Thymus (tissue), 11 donors: ENCODE results near the gene SPRYD7. TPM values are rescaled to one million over a fixed set of nuclear protein-coding genes. Genes with fewer than 3 reads are reported as not detected.
A peak's percentile ranks its signal among the peaks of the same experiment; 100 is the strongest.
"Not testable (repeated sequence)": the region's sequence is repeated elsewhere in the genome, so short reads cannot be mapped to it uniquely, and the experiment has no call there.

ENCODE experiments used
- DNase-seq, 9 donors: peaks; one replicate each; pipeline ENCODE4 v3.0.0-alpha.2; 2013; ENCODE audit warnings: low spot score in 9 of 9, low read depth in 6 of 9, missing footprints in 1 of 9
- H3K27ac ChIP-seq, 2 donors: one replicate each; pipeline ENCODE4 v1.5.1; 2013; ENCODE audit warnings: control low read depth in 1 of 2, low read depth in 1 of 2, low read length in 1 of 2, mild to moderate bottlenecking in 1 of 2, moderate library complexity in 1 of 2
- H3K27me3 ChIP-seq, 2 donors: one replicate each; pipeline ENCODE4 v1.5.1; 2013; ENCODE audit warnings: low read length in 1 of 2; ENCODE audit not compliant: control insufficient read depth in 2 of 2, insufficient read depth in 1 of 2
- H3K36me3 ChIP-seq, 2 donors: one replicate each; pipeline ENCODE4 v1.5.1; 2013; ENCODE audit warnings: low read length in 1 of 2, mild to moderate bottlenecking in 1 of 2, moderate library complexity in 1 of 2; ENCODE audit not compliant: control insufficient read depth in 2 of 2, insufficient read depth in 2 of 2
- H3K4me1 ChIP-seq, 2 donors: one replicate each; pipeline ENCODE4 v1.5.1; 2013; ENCODE audit warnings: low read length in 2 of 2; ENCODE audit not compliant: control insufficient read depth in 2 of 2, insufficient read depth in 2 of 2
- H3K4me3 ChIP-seq, 2 donors: one replicate each; pipeline ENCODE4 v1.5.1; 2013; ENCODE audit warnings: low read length in 2 of 2, control low read depth in 1 of 2, mild to moderate bottlenecking in 1 of 2
- H3K9me3 ChIP-seq, 2 donors: one replicate each; pipeline ENCODE4 v1.5.1; 2013; ENCODE audit warnings: low read length in 1 of 2, mild to moderate bottlenecking in 1 of 2; ENCODE audit not compliant: control insufficient read depth in 2 of 2, insufficient read depth in 1 of 2
- WGBS: extraction: QIAGEN DNeasy Blood & Tissue Kit; methylation state at CpG from one replicate; pipeline ENCODE4 v1.1.7; 2013; 5-methylcytosine and 5-hydroxymethylcytosine counted together
- polyA plus RNA-seq: library from polyadenylated mRNA; stranded (reverse); fragments of 200-250 nt; gene quantifications from one replicate; pipeline ENCODE4 v1.2.3, GENCODE V29; 2013
- total RNA-seq: library from RNA; stranded (reverse); fragments of 120-200 nt; gene quantifications from one replicate; pipeline ENCODE4 v1.2.4, GENCODE V29; 2013
- donor health status: healthy.

SPRYD7 gene
- total and polyA plus RNA-seq, 2 donors: 2.0 to 15.1 TPM

- H3K4me1 ChIP-seq: no peaks in the 10 kb centered on the region
- peaks cover 0 to 5% of the 10 kb centered on the region in 2 donors for H3K36me3 ChIP-seq
- no peak for DNase-seq
- H3K27ac ChIP-seq: no peak overlapping the region
- no peaks in the 10 kb centered on the region for H3K27me3 ChIP-seq
- peaks cover 0 to 3% of the 10 kb centered on the region in 2 donors for H3K9me3 ChIP-seq
- 97% methylated on average over 3 of the region's 3 CpGs for WGBS
- H3K4me3 ChIP-seq: no peak overlapping the region
These were observed 22.2 kb upstream of the SPRYD7 start for GRCh38 chr13:49958321-49958720.

DNA sequence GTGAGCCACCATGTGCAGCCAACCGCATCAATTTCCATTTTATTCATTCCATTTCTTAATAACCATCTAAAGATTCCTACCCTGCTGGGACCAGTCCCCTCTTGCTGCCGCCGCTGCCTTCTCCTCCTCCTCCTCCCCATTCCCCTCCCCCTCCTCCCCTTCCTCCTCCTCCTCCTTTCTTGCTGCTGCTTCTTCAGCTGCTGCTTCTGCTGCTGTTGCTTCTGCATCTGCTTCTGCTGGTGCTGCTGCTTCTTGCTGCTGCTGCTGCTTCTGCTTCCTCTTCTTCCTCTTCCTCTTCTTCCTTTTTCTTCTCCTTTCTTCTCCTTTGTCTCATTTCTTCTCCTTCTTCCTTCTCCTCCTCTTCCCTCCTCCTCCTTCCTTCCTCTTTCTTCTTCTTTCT lies 20.0 kb upstream of the SPRYD7 start:
- Histone ChIP-seq H3K36me3 (peaks cover 0 to 3% of the 10 kb centered on the region in 2 donors), H3K9me3 (peaks cover 0 to 3% of the 10 kb centered on the region in 2 donors), H3K4me1 (no peaks in the 10 kb centered on the region), H3K27ac (no peak overlapping the region), H3K27me3 (no peaks in the 10 kb centered on the region), H3K4me3 (no peak overlapping the region)
- no peak for DNase-seq
- 94% methylated on average over 3 of the region's 3 CpGs for WGBS

GRCh38 chr13:49954674-49955455 lies 18.7 kb upstream of the SPRYD7 start:
- Histone ChIP-seq H3K4me1 (no peaks in the 10 kb centered on the region), H3K9me3 (peaks cover 0 to under 1% of the 10 kb centered on the region in 2 donors), H3K4me3 (no peak overlapping the region), H3K27me3 (no peaks in the 10 kb centered on the region), H3K27ac (no peak overlapping the region), H3K36me3 (peaks cover 0 to 3% of the 10 kb centered on the region in 2 donors)
- DNase-seq: no peak
- 97% methylated on average over 2 of the region's 2 CpGs for WGBS

- Histone ChIP-seq H3K27me3 (no peaks in the 10 kb centered on the region), H3K9me3 (no peaks in the 10 kb centered on the region), H3K4me3 (no peak overlapping the region), H3K27ac (no peak overlapping the region), H3K36me3 (peaks cover 0 to 3% of the 10 kb centered on the region in 2 donors), H3K4me1 (no peaks in the 10 kb centered on the region)
- DNase-seq: no peak
- 92% methylated on average over 1 of the region's 1 CpG for WGBS
These were observed 17.4 kb upstream of the SPRYD7 start for GRCh38 chr13:49953560-49953959.

DNA sequence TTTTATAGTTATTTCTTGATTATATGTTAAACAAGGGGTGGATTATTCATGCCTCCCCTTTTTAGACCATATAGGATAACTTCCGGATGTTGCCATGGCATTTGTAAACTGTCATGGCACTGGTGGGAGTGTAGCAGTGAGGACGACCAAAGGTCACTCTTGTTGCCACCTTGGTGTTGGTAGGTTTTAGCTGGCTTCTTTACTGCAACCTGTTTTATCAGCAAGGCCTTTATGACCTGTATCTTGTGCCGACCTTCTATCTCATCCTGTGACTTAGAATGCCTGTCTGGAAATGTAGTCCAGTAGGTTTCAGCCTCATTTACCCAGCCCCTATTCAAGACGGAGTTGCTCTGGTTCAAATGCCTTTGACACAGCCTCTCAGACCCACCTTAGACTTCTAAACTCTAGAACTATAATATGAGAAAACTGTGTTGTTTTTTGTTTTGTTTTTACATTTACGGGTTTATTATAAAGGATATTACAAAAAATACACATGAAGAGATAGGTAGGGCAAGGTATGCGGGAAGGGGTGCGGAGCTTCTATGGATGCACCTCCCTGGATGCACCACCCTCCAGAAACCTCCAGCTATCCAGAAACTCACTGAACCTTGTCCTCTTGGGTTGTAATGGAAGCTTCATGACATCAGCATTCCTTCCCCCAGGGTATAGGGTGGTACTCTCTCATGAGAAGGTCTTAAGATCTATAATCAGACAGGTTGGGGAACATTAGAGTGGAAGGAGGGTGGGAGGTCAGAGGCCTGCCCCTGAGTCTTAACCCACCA lies 15.8 kb upstream of the SPRYD7 start:
- no peaks in the 10 kb centered on the region for H3K27me3 ChIP-seq
- no peaks in the 10 kb centered on the region for H3K4me1 ChIP-seq
- no peaks in the 10 kb centered on the region for H3K9me3 ChIP-seq
- H3K36me3 ChIP-seq: no peaks in the 10 kb centered on the region
- H3K27ac ChIP-seq: no peak overlapping the region
- no peak overlapping the region for H3K4me3 ChIP-seq
- no peak for DNase-seq
- 96% methylated on average over 7 of the region's 7 CpGs for WGBS

DNA sequence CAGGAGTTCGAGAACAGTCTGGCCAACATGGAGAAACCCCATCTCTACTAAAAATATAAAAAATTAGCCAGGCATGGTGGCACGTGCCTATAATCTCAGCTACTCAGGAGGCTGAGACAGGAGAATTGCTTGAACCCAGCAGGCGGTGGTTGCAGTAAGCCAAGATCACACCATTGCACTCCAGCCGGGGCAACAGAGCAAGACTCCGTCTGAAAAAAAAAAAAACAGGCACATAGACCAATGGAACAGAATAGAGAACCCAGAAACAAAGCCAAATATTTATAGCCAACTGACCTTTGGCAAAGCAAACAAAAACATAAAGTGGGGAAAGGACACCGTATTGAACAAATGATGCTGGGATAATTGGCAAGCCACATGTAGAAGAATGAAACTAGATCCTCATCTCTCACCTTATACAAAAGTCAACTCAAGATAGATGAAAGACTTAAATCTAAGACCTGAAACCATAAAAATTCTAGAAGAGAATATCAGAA lies 12.7 kb upstream of the SPRYD7 start:
- not testable (repeated sequence) for H3K27ac ChIP-seq, H3K27me3 ChIP-seq, DNase-seq, H3K4me1 ChIP-seq, H3K9me3 ChIP-seq, H3K36me3 ChIP-seq, H3K4me3 ChIP-seq
- 97% methylated on average over 6 of the region's 6 CpGs for WGBS

DNA sequence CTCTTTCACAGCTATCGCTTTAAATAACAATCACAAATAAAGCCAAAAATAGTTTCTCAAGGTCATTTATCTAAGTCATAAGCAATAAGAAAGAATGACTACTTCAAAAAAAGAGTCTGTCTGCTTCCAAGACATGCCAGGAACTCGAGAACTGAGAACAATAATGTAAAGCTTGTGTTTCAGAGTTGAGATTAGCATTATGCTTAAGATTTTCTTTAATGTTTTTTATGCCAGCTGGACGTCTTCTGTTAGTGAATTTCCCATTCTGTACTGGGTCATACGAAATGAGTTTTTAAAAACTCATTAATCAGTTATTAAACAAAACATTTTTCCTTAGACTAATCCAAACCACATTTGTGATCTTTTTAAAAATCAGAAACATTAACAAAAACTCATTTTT lies 3.2 kb upstream of the SPRYD7 start:
- H3K4me1 ChIP-seq: peaks cover 4 to 13% of the 10 kb centered on the region in 2 donors
- 94% methylated on average over 4 of the region's 4 CpGs for WGBS

DNA sequence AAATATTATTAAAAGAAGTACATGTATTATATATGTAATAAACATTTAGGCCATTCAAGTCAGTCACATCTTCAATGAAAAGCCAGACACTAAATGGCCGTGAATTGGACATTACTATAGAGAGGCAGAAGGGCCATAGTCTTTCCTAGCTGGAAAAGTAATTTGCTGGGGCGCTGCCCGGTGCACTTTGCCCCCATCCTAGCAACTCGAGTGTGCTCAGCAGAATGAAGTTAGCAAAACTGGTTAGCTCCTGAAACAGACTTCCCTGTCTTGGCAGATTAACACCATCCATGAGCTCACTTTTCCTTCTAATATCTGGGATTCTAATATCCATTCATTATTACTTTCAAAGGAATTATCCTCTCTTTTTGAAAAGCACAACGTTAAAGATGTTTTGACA lies 2.8 kb upstream of the SPRYD7 start:
- H3K27me3 ChIP-seq: peaks cover 12 to 27% of the 10 kb centered on the region in 2 donors
- no peaks in the 10 kb centered on the region for H3K36me3 ChIP-seq
- H3K4me1 ChIP-seq: peaks cover 4 to 13% of the 10 kb centered on the region in 2 donors
- DNase-seq: no peak
- WGBS: 94% methylated on average over 5 of the region's 5 CpGs
- H3K9me3 ChIP-seq: peaks cover 1 to 4% of the 10 kb centered on the region in 2 donors
- no peak overlapping the region for H3K4me3 ChIP-seq
- H3K27ac ChIP-seq: no peak overlapping the region

More for the DNA sequence above, 3.2 kb upstream of the SPRYD7 start:
- H3K36me3 ChIP-seq: no peaks in the 10 kb centered on the region
- H3K9me3 ChIP-seq: peaks cover 1 to 4% of the 10 kb centered on the region in 2 donors
- DNase-seq: no peak
- H3K27ac ChIP-seq: no peak overlapping the region
- peaks cover 11 to 23% of the 10 kb centered on the region in 2 donors for H3K27me3 ChIP-seq
- no peak overlapping the region for H3K4me3 ChIP-seq

DNA sequence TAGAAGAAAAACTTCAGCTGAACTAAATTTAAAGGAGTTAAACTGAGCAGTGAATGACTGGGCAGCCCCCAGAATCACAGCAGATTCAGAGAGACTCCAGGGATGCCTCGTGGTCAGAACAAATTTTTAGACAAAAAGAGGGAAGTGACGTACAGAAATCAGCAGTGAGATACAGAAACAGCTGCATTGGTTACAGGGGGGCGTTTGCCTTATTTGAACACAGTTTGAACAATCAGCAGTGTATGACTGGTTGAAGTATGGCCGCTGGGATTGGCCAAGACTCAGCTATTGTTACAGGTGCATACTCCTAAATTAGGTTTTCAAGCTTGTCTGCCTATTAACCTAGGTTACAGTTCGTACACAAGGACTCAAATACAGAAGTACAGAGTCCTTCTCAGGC lies 2.2 kb upstream of the SPRYD7 start:
- WGBS: 43% methylated on average over 5 of the region's 5 CpGs
- no peak overlapping the region for H3K4me3 ChIP-seq
- H3K27ac ChIP-seq: no peak overlapping the region
- H3K4me1 ChIP-seq: peaks cover 4 to 13% of the 10 kb centered on the region in 2 donors
- peak in 1 of 9 donors; percentile 36 for DNase-seq
- peaks cover 1 to 4% of the 10 kb centered on the region in 2 donors for H3K9me3 ChIP-seq
- H3K36me3 ChIP-seq: no peaks in the 10 kb centered on the region
- peaks cover 16 to 27% of the 10 kb centered on the region in 2 donors for H3K27me3 ChIP-seq
